Trophoblast cell (in vitro differentiated cells and primary cell): Measurements from ENCODE around the gene CRYL1.

ENCODE experiments used
- DNase-seq, 2 donors: peaks; one replicate each; pipeline ENCODE4 v3.0.0-alpha.2; 2016
- H2AFZ ChIP-seq: 2 replicates; pipeline ENCODE4 v1.6.1; 2013; ENCODE audit warnings: low read length, moderate library complexity, mild to moderate bottlenecking; ENCODE audit not compliant: insufficient read depth, poor library complexity
- H2AK5ac ChIP-seq: 2 replicates; pipeline ENCODE4 v1.6.1; 2013; ENCODE audit warnings: mild to moderate bottlenecking, low read length
- H2BK120ac ChIP-seq: 2 replicates; pipeline ENCODE4 v1.6.1; 2013; ENCODE audit warnings: low read length, mild to moderate bottlenecking, moderate library complexity; ENCODE audit not compliant: insufficient read depth, poor library complexity
- H2BK12ac ChIP-seq: 2 replicates; pipeline ENCODE4 v1.6.1; 2013; ENCODE audit warnings: mild to moderate bottlenecking, low read length, moderate library complexity
- H2BK5ac ChIP-seq: 2 replicates; pipeline ENCODE4 v1.6.1; 2013; ENCODE audit warnings: low read length, low read depth, moderate library complexity, mild to moderate bottlenecking; ENCODE audit not compliant: poor library complexity
- H3K14ac ChIP-seq: 2 replicates; pipeline ENCODE4 v1.6.1; 2013; ENCODE audit warnings: mild to moderate bottlenecking, low read length
- H3K18ac ChIP-seq: 2 replicates; pipeline ENCODE4 v1.6.1; 2013; ENCODE audit warnings: mild to moderate bottlenecking, low read length
- H3K23ac ChIP-seq: 2 replicates; pipeline ENCODE4 v1.6.1; 2013; ENCODE audit warnings: low read length
- H3K27ac ChIP-seq: 2 replicates; pipeline ENCODE4 v1.5.1; 2013; ENCODE audit warnings: low read depth, mild to moderate bottlenecking, inconsistent platforms, low read length, moderate library complexity
- H3K27me3 ChIP-seq: 2 replicates; pipeline ENCODE4 v1.6.1; 2013; ENCODE audit warnings: inconsistent platforms, mild to moderate bottlenecking, low read length, moderate library complexity; ENCODE audit not compliant: insufficient read depth
- H3K36me3 ChIP-seq, 2 experiments: 1 replicate in 1 of 2; 2 replicates in 1 of 2; pipeline ENCODE4 v1.6.1; 2013; ENCODE audit warnings: low read length in 2 of 2, mild to moderate bottlenecking in 2 of 2, moderate library complexity in 1 of 2; ENCODE audit not compliant: insufficient read depth in 2 of 2, control insufficient read depth in 1 of 2
- H3K4ac ChIP-seq: 2 replicates; pipeline ENCODE4 v1.6.1; 2013; ENCODE audit warnings: low read depth, mild to moderate bottlenecking, low read length, moderate library complexity
- H3K4me1 ChIP-seq, 2 experiments: 1 replicate in 1 of 2; 2 replicates in 1 of 2; pipeline ENCODE4 v1.6.1; 2013; ENCODE audit warnings: low read length in 2 of 2, mild to moderate bottlenecking in 2 of 2, moderate library complexity in 1 of 2; ENCODE audit not compliant: insufficient read depth in 2 of 2, control insufficient read depth in 1 of 2
- H3K4me2 ChIP-seq: 2 replicates; pipeline ENCODE4 v1.6.1; 2013; ENCODE audit warnings: inconsistent platforms, mild to moderate bottlenecking, low read length, moderate library complexity
- H3K4me3 ChIP-seq: 2 replicates; pipeline ENCODE4 v1.5.1; 2013; ENCODE audit warnings: mild to moderate bottlenecking, low read depth, low read length, inconsistent platforms
- H3K79me1 ChIP-seq: one replicate; pipeline ENCODE4 v1.6.1; 2013; ENCODE audit warnings: low read length
- H3K79me2 ChIP-seq: 2 replicates; pipeline ENCODE4 v1.6.1; 2013; ENCODE audit warnings: low read length, mild to moderate bottlenecking; ENCODE audit not compliant: control insufficient read depth, insufficient read depth, poor library complexity
- H3K9ac ChIP-seq: 2 replicates; pipeline ENCODE4 v1.6.1; 2013; ENCODE audit warnings: mild to moderate bottlenecking, low read length
- H3K9me3 ChIP-seq: 2 replicates; pipeline ENCODE4 v1.6.1; 2013; ENCODE audit warnings: low read depth, mild to moderate bottlenecking, control low read depth, inconsistent platforms, low read length; ENCODE audit not compliant: insufficient read depth
- H4K12ac ChIP-seq: 2 replicates; pipeline ENCODE4 v1.6.1; 2013; ENCODE audit warnings: low read depth, mild to moderate bottlenecking, low read length, moderate library complexity
- H4K8ac ChIP-seq: 2 replicates; pipeline ENCODE4 v1.6.1; 2013; ENCODE audit warnings: low read depth, mild to moderate bottlenecking, low read length, moderate library complexity
- H4K91ac ChIP-seq: one replicate; pipeline ENCODE4 v1.6.1; 2013; ENCODE audit warnings: low read depth, mild to moderate bottlenecking, low read length, moderate library complexity
- WGBS: extraction: QIAGEN DNeasy Blood & Tissue Kit; methylation state at CpG from one replicate; pipeline ENCODE4 v1.1.7; 2013; ENCODE audit warnings: missing lambda C conversion rate; ENCODE audit not compliant: insufficient read length, insufficient coverage; ENCODE audit errors: extremely low coverage; 5-methylcytosine and 5-hydroxymethylcytosine counted together

The CRYL1 gene

DNA sequence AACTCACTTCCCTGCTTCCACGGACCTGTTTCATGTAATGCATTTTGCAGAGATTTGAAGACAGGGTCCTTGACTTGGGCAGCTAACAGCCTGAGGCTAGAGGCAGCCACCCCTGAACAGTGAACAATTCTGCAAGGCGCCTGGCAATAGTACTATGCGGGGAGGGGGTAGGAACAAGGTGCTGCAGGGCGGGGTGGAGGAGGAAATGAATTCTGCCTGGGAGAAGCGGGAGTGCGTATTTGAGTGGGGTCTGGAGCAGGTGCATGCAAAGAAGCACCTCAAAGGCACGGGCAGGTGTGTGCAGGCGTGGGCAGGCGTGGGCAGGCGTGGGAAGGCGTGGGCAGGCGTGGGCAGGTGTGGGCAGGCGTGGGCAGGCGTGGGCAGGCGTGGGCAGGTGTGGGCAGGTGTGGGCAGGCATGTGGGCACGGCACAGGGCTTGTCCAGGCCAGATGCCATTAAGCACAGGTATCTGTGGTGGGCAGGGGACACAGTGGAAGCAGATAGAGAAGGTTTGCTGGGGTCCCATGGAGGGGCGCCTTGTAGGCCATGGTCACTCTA lies 163.1 kb downstream of the CRYL1 start:
- no peak overlapping the region for H3K14ac ChIP-seq
- H4K12ac ChIP-seq, result no peak overlapping the region
- no peak overlapping the region for H3K4ac ChIP-seq
- H2BK5ac ChIP-seq, result no peak overlapping the region
- WGBS, result no CpG with 5 or more reads among the region's 17 CpGs
- peaks cover 12 to 23% of the 10 kb centered on the region in 2 experiments for H3K4me1 ChIP-seq
- no peak overlapping the region for H3K9ac ChIP-seq
- no peak overlapping the region for H4K8ac ChIP-seq
- no peak overlapping the region for H2AK5ac ChIP-seq
- H2BK120ac ChIP-seq, result no peak overlapping the region
- H2AFZ ChIP-seq, result no peak overlapping the region
- H3K18ac ChIP-seq, result no peak overlapping the region
- no peaks in the 10 kb centered on the region for H3K27me3 ChIP-seq
- no peak overlapping the region for H4K91ac ChIP-seq
- H3K27ac ChIP-seq, result no peak overlapping the region
- H3K9me3 ChIP-seq, result peaks cover 2% of the 10 kb centered on the region
- no peak overlapping the region for H3K4me2 ChIP-seq
- H3K79me1 ChIP-seq, result peaks cover 9% of the 10 kb centered on the region
- DNase-seq, result no peak
- H2BK12ac ChIP-seq, result no peak overlapping the region
- H3K4me3 ChIP-seq, result peak overlapping the region; percentile 30
- H3K79me2 ChIP-seq, result no peaks in the 10 kb centered on the region
- no peaks in the 10 kb centered on the region for H3K36me3 ChIP-seq
- peak overlapping the region; percentile 67 for H3K23ac ChIP-seq

DNA sequence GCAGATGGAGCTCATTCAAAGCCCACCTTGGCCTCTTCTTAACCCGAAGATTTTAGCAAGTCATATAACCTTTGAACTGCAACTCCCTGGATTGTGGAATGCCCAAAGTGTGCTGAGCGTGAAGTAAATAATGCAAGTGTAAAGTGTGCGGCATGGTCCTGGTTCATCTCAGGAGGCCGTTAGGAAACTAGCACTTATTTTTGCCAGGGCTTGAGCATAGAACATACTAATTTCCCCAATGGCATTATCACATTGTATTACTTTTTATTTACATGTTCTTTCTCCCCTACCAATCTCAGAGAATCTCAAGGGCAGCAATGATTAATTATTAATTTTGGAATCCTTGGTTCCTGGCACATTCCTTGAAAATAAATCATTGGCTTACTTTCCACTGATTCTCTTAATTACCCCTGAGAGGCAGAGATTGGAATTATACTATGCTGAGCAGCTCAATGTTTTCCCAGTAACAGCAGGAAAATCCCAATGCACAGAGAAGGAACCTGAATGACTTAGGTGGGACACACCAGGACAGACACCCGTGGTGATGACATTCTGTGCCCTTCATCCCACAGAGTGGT lies 164.7 kb downstream of the CRYL1 start:
- WGBS, result no CpG with 5 or more reads among the region's 5 CpGs
- H2BK12ac ChIP-seq, result no peak overlapping the region

GRCh38 chr13:20360041-20360491 lies 165.6 kb downstream of the CRYL1 start:
- no peak overlapping the region for H3K27ac ChIP-seq
- no peak overlapping the region for H2AFZ ChIP-seq
- H3K4me2 ChIP-seq, result no peak overlapping the region
- no peak overlapping the region for H4K12ac ChIP-seq
- no peak overlapping the region for H3K4me3 ChIP-seq
- peaks cover 2% of the 10 kb centered on the region for H3K9me3 ChIP-seq
- peak overlapping the region; percentile 18 for H3K14ac ChIP-seq
- H3K36me3 ChIP-seq, result no peaks in the 10 kb centered on the region
- peaks cover 13% of the 10 kb centered on the region for H3K79me1 ChIP-seq
- no peak overlapping the region for H4K8ac ChIP-seq
- no peak for DNase-seq
- peaks cover 13 to 27% of the 10 kb centered on the region in 2 experiments for H3K4me1 ChIP-seq
- no peak overlapping the region for H2AK5ac ChIP-seq
- H3K4ac ChIP-seq, result no peak overlapping the region
- H4K91ac ChIP-seq, result peak overlapping the region; percentile 38
- H3K18ac ChIP-seq, result no peak overlapping the region
- H2BK12ac ChIP-seq, result peak overlapping the region; percentile 21
- WGBS, result no CpG with 5 or more reads among the region's 3 CpGs
- no peak overlapping the region for H3K9ac ChIP-seq
- no peaks in the 10 kb centered on the region for H3K79me2 ChIP-seq
- H2BK120ac ChIP-seq, result no peak overlapping the region
- H3K27me3 ChIP-seq, result no peaks in the 10 kb centered on the region
- H3K23ac ChIP-seq, result no peak overlapping the region
- no peak overlapping the region for H2BK5ac ChIP-seq

More for the DNA sequence above, 164.7 kb downstream of the CRYL1 start:
- Histone ChIP-seq H4K12ac (no peak overlapping the region), H3K4me1 (peaks cover 13 to 27% of the 10 kb centered on the region in 2 experiments), H3K79me2 (no peaks in the 10 kb centered on the region), H3K14ac (no peak overlapping the region), H3K79me1 (peaks cover 13% of the 10 kb centered on the region), H3K9me3 (peaks cover 2% of the 10 kb centered on the region), H4K91ac (no peak overlapping the region), H3K4me3 (no peak overlapping the region), H2AFZ (no peak overlapping the region), H3K23ac (no peak overlapping the region), H2AK5ac (no peak overlapping the region), H3K4ac (no peak overlapping the region), H3K4me2 (no peak overlapping the region), H2BK5ac (no peak overlapping the region), H3K9ac (no peak overlapping the region), H3K27me3 (no peaks in the 10 kb centered on the region), H3K18ac (no peak overlapping the region), H2BK120ac (no peak overlapping the region), H3K36me3 (no peaks in the 10 kb centered on the region), H3K27ac (no peak overlapping the region), H4K8ac (no peak overlapping the region)
- no peak for DNase-seq

GRCh38 chr13:20359335-20359734 lies 166.3 kb downstream of the CRYL1 start:
- Histone ChIP-seq H3K9me3 (peaks cover 2% of the 10 kb centered on the region), H3K4me1 (peaks cover 13 to 27% of the 10 kb centered on the region in 2 experiments)
- WGBS, result no CpG with 5 or more reads among the region's 5 CpGs

More at GRCh38 chr13:20359335-20359734, 166.3 kb downstream of the CRYL1 start:
- peak overlapping the region; percentile 11 for H2BK12ac ChIP-seq
- no peak overlapping the region for H3K14ac ChIP-seq
- H2AFZ ChIP-seq, result no peak overlapping the region
- peaks cover 13% of the 10 kb centered on the region for H3K79me1 ChIP-seq
- no peak overlapping the region for H3K18ac ChIP-seq
- H4K12ac ChIP-seq, result no peak overlapping the region
- H2BK5ac ChIP-seq, result no peak overlapping the region
- H3K4me2 ChIP-seq, result no peak overlapping the region
- H3K4me3 ChIP-seq, result no peak overlapping the region
- no peaks in the 10 kb centered on the region for H3K79me2 ChIP-seq
- no peak overlapping the region for H3K9ac ChIP-seq
- no peaks in the 10 kb centered on the region for H3K27me3 ChIP-seq
- H3K27ac ChIP-seq, result no peak overlapping the region
- H2AK5ac ChIP-seq, result no peak overlapping the region
- H3K23ac ChIP-seq, result no peak overlapping the region
- no peaks in the 10 kb centered on the region for H3K36me3 ChIP-seq
- no peak overlapping the region for H4K8ac ChIP-seq
- no peak overlapping the region for H2BK120ac ChIP-seq
- peak; percentile 22 to 58 for DNase-seq
- no peak overlapping the region for H3K4ac ChIP-seq
- peak overlapping the region; percentile 38 for H4K91ac ChIP-seq
